ENCODE results near the gene OSGEP.

- no peak for TF ChIP-seq CTCF (conservative IDR thresholded peaks at IDR 0.05; ENCODE audit: low read depth in 2 of 2)
- no peak for TF ChIP-seq EZH2 (IDR thresholded peaks at IDR 0.05; ENCODE audit: low read depth, unreplicated experiment)
- TF ChIP-seq EZH2phosphoT487 (IDR thresholded peaks at IDR 0.05; ENCODE audit: unreplicated experiment): no peak
- no peak for TF ChIP-seq POLR2AphosphoS5 (IDR thresholded peaks at IDR 0.05; ENCODE audit: low read depth)
- no peak for TF ChIP-seq CREB1 (CRISPR knock-in tag; IDR thresholded peaks at IDR 0.05; ENCODE audit: low read depth)
- TF ChIP-seq ZNF114 (CRISPR knock-in tag; IDR thresholded peaks at IDR 0.05): no peak
- no peak for TF ChIP-seq REST (IDR thresholded peaks at IDR 0.05; ENCODE audit: unreplicated experiment)
- no peak for TF ChIP-seq JUNB (IDR thresholded peaks at IDR 0.05; ENCODE audit: unreplicated experiment)
Observed at GRCh38 chr14:20468764-20469241, 14.2 kb upstream of the OSGEP start.

Data from GM23338 (cell line).